Progenitor cell of endocrine pancreas (in vitro differentiated cells): ENCODE results near the gene CTSS. TPM values are rescaled to one million over a fixed set of nuclear protein-coding genes. Genes with fewer than 3 reads are reported as not detected.

Source experiments
- DNase-seq: peaks from one replicate; pipeline ENCODE4 v3.0.0; 2021; ENCODE audit warnings: low spot score; ENCODE audit not compliant: unreplicated experiment
- H3K27ac Mint-ChIP-seq: 2 replicates; pipeline ENCODE4 v1.8.0; 2021; ENCODE audit warnings: mild to moderate bottlenecking, moderate library complexity, mixed read lengths
- H3K27me3 Mint-ChIP-seq: 2 replicates; pipeline ENCODE4 v1.8.0; 2021; ENCODE audit warnings: mixed read lengths
- H3K36me3 Mint-ChIP-seq: 2 replicates; pipeline ENCODE4 v1.8.0; 2022; ENCODE audit warnings: mixed read lengths; ENCODE audit not compliant: insufficient read depth
- H3K4me1 Mint-ChIP-seq: 2 replicates; pipeline ENCODE4 v1.8.0; 2021; ENCODE audit warnings: low read depth, mixed read lengths
- H3K4me3 Mint-ChIP-seq: 2 replicates; pipeline ENCODE4 v1.8.0; 2021; ENCODE audit warnings: low read depth, mild to moderate bottlenecking, moderate library complexity, mixed read lengths
- H3K9me3 Mint-ChIP-seq: 2 replicates; pipeline ENCODE4 v1.8.0; 2021; ENCODE audit warnings: low read depth, mixed read lengths
- total RNA-seq: library from RNA; stranded (reverse); gene quantifications from 2 replicates; pipeline ENCODE4 v1.2.1, GENCODE V29; 2021
- TF ChIP-seq, protein P1 (sequence below): fragments of 200-600 bp; sonication (generic); IDR thresholded peaks from one replicate; pipeline ENCODE4 v1.5.0; 2021; ENCODE audit warnings: antibody characterized with exemption, mild to moderate bottlenecking; ENCODE audit not compliant: unreplicated experiment

Gene CTSS
- total RNA-seq, 1 donor from 2014 or later, result 0.17 TPM

DNA sequence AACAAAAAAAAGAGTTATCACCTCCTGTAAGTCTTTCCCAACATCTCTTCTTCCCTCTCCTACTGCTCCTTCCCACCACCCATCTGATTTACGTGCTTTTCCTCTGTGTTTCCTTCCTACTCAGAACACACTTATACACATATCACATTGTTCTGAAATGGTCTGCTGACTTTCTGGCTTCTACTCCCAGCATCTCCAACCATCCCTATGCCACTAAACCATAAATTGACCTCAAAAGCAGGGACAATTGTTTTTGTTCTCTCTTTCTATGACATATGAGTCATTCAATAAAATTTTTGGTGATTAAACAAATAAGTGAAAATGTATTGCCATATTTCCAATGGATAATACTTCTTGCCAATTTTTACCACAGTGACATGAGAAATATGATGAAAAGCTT is 76.8 kb downstream of the CTSS start:
- no peaks in the 10 kb centered on the region for H3K9me3 Mint-ChIP-seq
- TF ChIP-seq, protein P1, sequence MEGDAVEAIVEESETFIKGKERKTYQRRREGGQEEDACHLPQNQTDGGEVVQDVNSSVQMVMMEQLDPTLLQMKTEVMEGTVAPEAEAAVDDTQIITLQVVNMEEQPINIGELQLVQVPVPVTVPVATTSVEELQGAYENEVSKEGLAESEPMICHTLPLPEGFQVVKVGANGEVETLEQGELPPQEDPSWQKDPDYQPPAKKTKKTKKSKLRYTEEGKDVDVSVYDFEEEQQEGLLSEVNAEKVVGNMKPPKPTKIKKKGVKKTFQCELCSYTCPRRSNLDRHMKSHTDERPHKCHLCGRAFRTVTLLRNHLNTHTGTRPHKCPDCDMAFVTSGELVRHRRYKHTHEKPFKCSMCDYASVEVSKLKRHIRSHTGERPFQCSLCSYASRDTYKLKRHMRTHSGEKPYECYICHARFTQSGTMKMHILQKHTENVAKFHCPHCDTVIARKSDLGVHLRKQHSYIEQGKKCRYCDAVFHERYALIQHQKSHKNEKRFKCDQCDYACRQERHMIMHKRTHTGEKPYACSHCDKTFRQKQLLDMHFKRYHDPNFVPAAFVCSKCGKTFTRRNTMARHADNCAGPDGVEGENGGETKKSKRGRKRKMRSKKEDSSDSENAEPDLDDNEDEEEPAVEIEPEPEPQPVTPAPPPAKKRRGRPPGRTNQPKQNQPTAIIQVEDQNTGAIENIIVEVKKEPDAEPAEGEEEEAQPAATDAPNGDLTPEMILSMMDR, result no peak
- peaks cover 15% of the 10 kb centered on the region for H3K36me3 Mint-ChIP-seq
- DNase-seq, result no peak
- H3K27me3 Mint-ChIP-seq, result no peaks in the 10 kb centered on the region
- H3K4me1 Mint-ChIP-seq, result no peaks in the 10 kb centered on the region
- H3K27ac Mint-ChIP-seq, result no peak overlapping the region
- no peak overlapping the region for H3K4me3 Mint-ChIP-seq

DNA sequence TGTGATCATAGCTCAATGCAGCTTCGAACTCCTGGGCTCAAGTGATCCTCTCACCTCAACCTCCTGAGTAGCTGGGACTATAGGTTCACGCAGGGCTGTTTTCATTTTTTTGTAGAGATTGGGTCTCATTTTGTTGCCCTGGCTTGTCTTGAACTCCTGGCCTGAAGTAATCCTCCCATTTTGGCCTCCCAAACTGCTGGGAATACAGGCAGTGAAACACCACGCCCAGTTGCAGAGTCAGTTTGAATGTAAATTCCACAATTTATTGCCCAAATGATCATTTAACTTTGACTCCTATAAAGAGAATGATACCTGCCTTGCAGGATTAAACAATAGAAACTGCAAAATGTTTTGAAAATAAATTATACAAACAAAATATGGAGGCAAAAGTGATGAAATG is 79.3 kb downstream of the CTSS start:
- no peak overlapping the region for H3K27ac Mint-ChIP-seq
- TF ChIP-seq, protein P1, result no peak
- no peak for DNase-seq
- H3K4me1 Mint-ChIP-seq, result no peaks in the 10 kb centered on the region
- no peak overlapping the region for H3K4me3 Mint-ChIP-seq
- peaks cover 10% of the 10 kb centered on the region for H3K36me3 Mint-ChIP-seq
- H3K9me3 Mint-ChIP-seq, result no peaks in the 10 kb centered on the region
- H3K27me3 Mint-ChIP-seq, result no peaks in the 10 kb centered on the region

DNA sequence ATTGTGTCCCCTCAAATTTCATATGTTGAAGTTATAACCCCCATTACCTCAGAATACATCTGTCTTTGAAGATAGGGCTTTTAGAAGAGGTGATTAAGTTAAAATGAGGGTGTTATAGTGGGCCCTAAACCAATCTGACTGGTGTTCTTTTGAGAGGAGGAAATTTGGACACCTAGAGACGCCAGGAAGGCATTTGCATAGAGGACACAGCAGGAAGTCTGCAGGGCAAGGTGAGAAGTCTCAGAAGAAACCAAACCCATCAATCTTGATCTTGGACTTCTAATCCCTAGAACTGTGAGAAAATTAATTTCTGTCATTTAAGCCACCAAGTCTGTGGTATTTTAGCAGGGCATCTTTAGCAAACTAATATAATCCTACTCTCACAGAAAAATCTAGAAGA is 81.7 kb downstream of the CTSS start:
- Mint-ChIP-seq H3K27ac (no peak overlapping the region), H3K36me3 (peaks cover 11% of the 10 kb centered on the region), H3K27me3 (no peaks in the 10 kb centered on the region), H3K9me3 (no peaks in the 10 kb centered on the region), H3K4me3 (no peak overlapping the region), H3K4me1 (no peaks in the 10 kb centered on the region)
- TF ChIP-seq, protein P1, result no peak
- no peak for DNase-seq

Other genes starting within 250 kb of the CTSS start
- 5.5 and 6.9 TPM in 2 replicates for gene ADAMTSL4, start 216.4 kb downstream of the CTSS start, total RNA-seq
- 204 and 212 TPM in 2 replicates for gene MCL1, start 186.2 kb downstream of the CTSS start, total RNA-seq
- gene ENSA, start 136.2 kb downstream of the CTSS start, total RNA-seq, result 164 and 169 TPM in 2 replicates
- 30.6 and 31.9 TPM in 2 replicates for gene GOLPH3L, start 68.6 kb downstream of the CTSS start, total RNA-seq
- gene HORMAD1, start 44.9 kb downstream of the CTSS start, total RNA-seq, result not detected in 2 replicates
- 6.6 and 7.4 TPM in 2 replicates for gene CTSK, start 42.5 kb upstream of the CTSS start, total RNA-seq
- gene ARNT, start 110.8 kb upstream of the CTSS start, total RNA-seq, result 39.0 and 40.9 TPM in 2 replicates
- gene CTXND2, start 121.4 kb upstream of the CTSS start, total RNA-seq, result not detected in 2 replicates
- 110 TPM in 2 replicates for gene SETDB1, start 160.6 kb upstream of the CTSS start, total RNA-seq
- 187 and 203 TPM in 2 replicates for gene CERS2, start 209.1 kb upstream of the CTSS start, total RNA-seq
- gene ANXA9, start 216.5 kb upstream of the CTSS start, total RNA-seq, result 3.5 TPM in 2 replicates
- 28.3 and 32.5 TPM in 2 replicates for gene MINDY1, start 241.1 kb upstream of the CTSS start, total RNA-seq
- 23.8 and 24.4 TPM in 2 replicates for gene PRUNE1, start 242.7 kb upstream of the CTSS start, total RNA-seq